CD1c-positive myeloid dendritic cell (primary cell): ENCODE data around the gene ADORA2B.
"Not testable (repeated sequence)": the region's sequence is repeated elsewhere in the genome, so short reads cannot be mapped to it uniquely, and the experiment has no call there.

ENCODE experiments used
- DNase-seq: peaks from one replicate; pipeline ENCODE4 v3.0.0-alpha.2; 2016; ENCODE audit errors: extremely low spot score

Gene ADORA2B

GRCh38 chr17:15921640-15922039, 23.3 kb upstream of the ADORA2B start:
- no peak for DNase-seq

GRCh38 chr17:15922586-15922985, 22.3 kb upstream of the ADORA2B start:
- DNase-seq, result no peak

- DNase-seq, result no peak
These were observed 18.7 kb upstream of the ADORA2B start for GRCh38 chr17:15926039-15926740.

GRCh38 chr17:15928286-15928785, 16.6 kb upstream of the ADORA2B start:
- DNase-seq, result no peak

GRCh38 chr17:15929941-15930340, 15.0 kb upstream of the ADORA2B start:
- no peak for DNase-seq

GRCh38 chr17:15930426-15930825, 14.5 kb upstream of the ADORA2B start:
- DNase-seq, result no peak

- no peak for DNase-seq
These were observed 13.5 kb upstream of the ADORA2B start for GRCh38 chr17:15931394-15931793.

- DNase-seq, result no peak
These were observed 10.1 kb upstream of the ADORA2B start for GRCh38 chr17:15934866-15935265.

GRCh38 chr17:15935891-15936290, 9.0 kb upstream of the ADORA2B start:
- DNase-seq, result no peak

- DNase-seq, result not testable (repeated sequence)
These were observed 8.4 kb upstream of the ADORA2B start for GRCh38 chr17:15936481-15936880.

GRCh38 chr17:15941781-15942180, 3.1 kb upstream of the ADORA2B start:
- no peak for DNase-seq

- peak; percentile 88 for DNase-seq
These were observed 2.6 kb upstream of the ADORA2B start for GRCh38 chr17:15942207-15942833.

- DNase-seq, result no peak
These were observed 765 bp upstream of the ADORA2B start for GRCh38 chr17:15943971-15944758.

- DNase-seq, result peak; percentile 65
These were observed 729 bp downstream of the ADORA2B start for GRCh38 chr17:15945527-15946191.

GRCh38 chr17:15946611-15947120, 1.7 kb downstream of the ADORA2B start:
- DNase-seq, result no peak

GRCh38 chr17:15947271-15947670, 2.3 kb downstream of the ADORA2B start:
- DNase-seq, result peak; percentile 59

GRCh38 chr17:15947976-15948752, 3.2 kb downstream of the ADORA2B start:
- no peak for DNase-seq

- no peak for DNase-seq
These were observed 6.6 kb downstream of the ADORA2B start for GRCh38 chr17:15951368-15952047.

GRCh38 chr17:15952048-15952532, 7.2 kb downstream of the ADORA2B start:
- DNase-seq, result no peak
